ENCODE results near the gene TMEM94.

- TF ChIP-seq CTCF (IDR thresholded peaks at IDR 0.05 in 4 of 5, conservative IDR thresholded peaks at IDR 0.05 in 1 of 5) (no peak), POLR2A (IDR thresholded peaks at IDR 0.05) (no peak)
These were observed 79.4 kb downstream of the TMEM94 start for GRCh38 chr17:75535871-75536270.
